Fibroblast of skin of back (primary cell): ENCODE measurements around the gene SLC17A9.

Experiments used
- DNase-seq: peaks from one replicate; pipeline ENCODE4 v3.0.0-alpha.2; 2013

The SLC17A9 gene

GRCh38 chr20:62968378-62969178 is 16.1 kb downstream of the SLC17A9 start:
- DNase-seq, result no peak

- DNase-seq, result no peak
Measured at GRCh38 chr20:62969179-62969760, 16.8 kb downstream of the SLC17A9 start.

DNA sequence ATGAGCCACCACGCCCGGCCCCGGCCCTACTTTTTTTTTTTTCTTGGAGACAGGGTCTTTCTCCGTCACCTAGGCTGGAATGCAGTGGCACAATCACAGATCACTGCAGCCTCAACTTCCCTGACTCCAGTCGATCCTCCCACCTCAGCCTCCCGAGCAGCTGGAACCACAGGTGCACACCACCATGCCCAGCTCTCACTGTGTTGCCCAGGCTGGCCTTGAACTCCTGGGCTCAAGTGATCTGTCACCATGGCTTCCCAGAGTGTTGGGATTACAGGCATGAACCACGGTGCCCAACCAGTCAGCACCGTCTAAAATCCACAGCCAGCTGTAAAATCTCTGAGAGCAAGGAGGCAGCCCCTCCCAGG is 17.4 kb downstream of the SLC17A9 start:
- no peak for DNase-seq

GRCh38 chr20:62970307-62971210 is 18.1 kb downstream of the SLC17A9 start:
- no peak for DNase-seq

- DNase-seq, result no peak
Measured at GRCh38 chr20:62971211-62971949, 18.9 kb downstream of the SLC17A9 start.

GRCh38 chr20:62971950-62972844 is 19.7 kb downstream of the SLC17A9 start:
- DNase-seq, result peak; percentile 72

DNA sequence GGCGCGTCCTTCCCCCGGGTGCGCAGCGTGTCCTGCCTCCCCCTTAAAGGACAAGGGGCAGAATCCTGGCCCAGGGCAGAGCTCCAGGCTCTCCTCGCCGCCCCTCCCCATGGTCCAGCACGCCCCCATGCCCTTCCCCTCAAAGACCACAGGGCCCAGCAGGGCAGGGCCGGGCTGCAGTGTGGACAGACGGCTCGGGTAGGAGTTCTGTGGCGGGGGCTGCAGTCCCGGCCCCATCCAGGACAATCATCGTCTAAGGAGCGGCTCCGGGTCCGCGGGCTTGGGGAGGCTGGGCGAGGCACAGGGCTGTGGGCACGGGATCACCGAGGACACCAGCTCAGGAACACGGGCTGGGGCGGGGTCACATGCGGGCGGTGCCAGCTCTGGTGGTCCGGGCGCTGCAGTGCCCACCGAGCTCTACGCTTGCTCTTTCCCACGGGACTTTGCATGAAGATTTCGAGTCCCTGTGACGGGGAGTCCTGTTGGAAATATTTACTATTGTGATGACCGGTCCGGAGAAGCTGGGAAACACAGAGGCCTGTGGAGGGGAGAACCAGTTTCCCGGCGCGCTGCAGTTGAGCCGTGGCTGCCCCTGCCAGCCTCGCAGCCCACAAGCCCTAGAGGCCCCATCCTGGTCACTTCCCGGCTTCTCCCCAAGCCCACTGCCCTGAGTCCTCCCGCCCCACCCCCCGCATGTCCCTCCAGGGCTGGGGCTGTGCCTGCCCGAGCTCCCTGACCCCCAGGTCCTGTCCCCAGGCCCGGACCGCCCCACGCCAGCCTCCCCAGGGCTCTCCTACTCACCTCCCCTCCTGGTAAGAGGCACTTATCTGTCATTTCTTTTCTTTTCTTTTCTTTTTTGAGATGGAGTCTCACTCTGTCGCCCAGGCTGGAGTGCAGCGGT is 20.6 kb downstream of the SLC17A9 start:
- DNase-seq, result no peak

DNA sequence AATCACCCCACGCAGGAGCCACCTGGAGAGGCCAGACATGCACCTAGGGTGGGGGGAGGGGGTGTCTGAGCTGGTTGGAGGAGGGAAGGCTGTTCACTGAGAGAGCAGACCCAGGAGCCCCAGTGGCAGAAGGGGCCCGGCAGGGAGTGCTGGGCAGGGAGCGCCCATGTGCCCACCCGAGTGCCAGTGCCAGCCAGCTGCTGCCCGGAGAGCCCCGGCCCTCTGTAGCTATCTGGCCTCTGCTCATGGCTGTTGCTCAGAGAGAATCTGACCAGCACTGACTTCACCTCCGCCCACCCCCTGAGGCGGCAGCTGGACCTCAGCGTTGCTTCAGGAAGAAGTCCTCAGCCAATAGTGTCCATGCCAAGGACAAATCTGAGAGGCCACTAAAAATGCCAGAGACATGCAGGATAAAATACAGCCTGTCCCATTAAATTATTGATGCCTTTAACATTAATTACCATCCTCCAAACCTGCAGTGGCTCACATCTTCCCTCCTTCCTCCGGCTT is 22.8 kb downstream of the SLC17A9 start:
- DNase-seq, result no peak

GRCh38 chr20:62975812-62976508 is 23.5 kb downstream of the SLC17A9 start:
- no peak for DNase-seq

DNA sequence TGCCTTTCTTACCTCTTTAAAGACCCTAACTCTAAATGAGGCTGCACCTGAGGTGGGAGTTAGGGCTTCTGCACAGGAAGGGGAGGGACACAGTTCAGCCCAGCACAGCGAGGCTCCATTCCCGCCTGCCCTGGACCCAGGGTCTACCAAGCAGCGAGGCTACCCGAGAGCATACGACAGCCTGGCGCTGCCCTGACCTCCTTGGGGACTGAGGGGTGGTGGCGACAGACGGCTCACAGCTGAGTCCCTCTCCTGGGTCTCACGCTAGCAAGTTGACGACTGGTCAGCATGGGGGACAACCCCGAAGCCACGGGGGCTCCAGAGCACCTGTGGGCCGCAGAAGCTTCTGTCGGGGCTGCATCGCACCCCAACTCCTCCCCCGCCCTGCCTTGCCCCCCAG is 24.4 kb downstream of the SLC17A9 start:
- no peak for DNase-seq

GRCh38 chr20:62977613-62978560 is 25.4 kb downstream of the SLC17A9 start:
- no peak for DNase-seq

- DNase-seq, result no peak
Measured at GRCh38 chr20:62978561-62978943, 26.0 kb downstream of the SLC17A9 start.

DNA sequence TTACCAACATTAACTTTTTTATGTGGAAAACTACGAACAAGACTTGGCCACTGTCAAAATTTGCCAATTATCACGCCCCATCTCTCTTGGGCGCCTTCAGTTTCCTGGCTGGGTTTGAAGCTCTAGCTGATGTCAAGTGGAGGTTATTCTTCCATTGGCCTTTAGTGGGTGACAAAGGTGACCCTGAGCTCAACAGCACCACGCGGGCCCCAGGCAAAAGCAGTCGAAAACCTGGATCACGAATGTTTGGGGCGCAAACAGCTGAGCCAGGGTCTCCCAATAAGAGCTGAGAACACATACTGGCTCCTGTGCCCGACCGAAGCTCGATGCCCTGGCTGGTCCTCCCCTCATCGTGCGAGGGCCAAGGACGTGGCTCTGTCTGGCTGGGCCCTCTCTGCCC is 26.8 kb downstream of the SLC17A9 start:
- DNase-seq, result no peak

DNA sequence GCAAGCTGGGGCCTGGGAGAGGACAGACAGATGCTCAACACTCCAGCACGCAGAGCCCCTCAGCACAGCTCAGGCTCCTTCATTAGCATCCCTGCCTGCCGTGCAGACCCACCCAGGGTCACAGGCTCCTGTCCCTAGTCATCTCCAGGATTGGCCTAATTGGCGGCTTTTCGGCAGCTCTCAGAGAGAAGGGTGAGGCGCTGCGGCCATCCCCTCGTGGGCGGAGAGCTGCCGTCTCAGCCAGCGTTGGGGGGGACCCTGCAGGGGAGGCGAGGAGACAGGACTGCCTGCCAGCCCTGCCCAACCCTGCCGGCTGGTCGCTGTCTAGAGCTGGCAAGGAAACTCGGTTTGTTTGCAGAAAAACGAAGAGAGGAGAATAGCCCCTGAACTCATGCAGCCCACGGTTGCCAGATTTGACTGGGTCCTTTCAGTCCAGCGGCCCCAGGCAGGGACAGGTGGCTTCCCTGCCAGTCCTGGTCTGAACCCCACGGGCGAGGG is 27.4 kb downstream of the SLC17A9 start:
- DNase-seq, result no peak

- DNase-seq, result no peak
Measured at GRCh38 chr20:62980380-62980960, 28.0 kb downstream of the SLC17A9 start.

DNA sequence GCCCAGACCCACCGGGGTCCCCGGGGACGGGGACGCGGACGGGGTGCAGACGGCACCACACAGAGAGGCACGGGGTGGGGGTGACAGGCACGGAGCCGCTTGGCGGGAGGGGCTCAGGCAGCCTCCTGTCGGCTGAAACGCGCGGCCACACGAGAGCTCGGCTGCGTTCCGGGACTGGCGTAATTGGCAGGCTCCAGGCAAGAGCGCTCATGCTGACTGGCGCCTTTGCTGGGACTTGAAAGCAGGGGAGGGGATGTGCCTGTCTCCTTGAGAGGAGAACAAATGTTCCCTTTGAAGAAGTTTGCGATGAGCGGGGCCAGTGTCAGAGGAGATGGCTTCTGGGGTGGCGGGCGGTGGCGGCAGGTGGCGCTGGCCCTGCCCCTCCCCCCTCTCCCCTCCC is 28.5 kb downstream of the SLC17A9 start:
- no peak for DNase-seq

GRCh38 chr20:62982124-62983075 is 29.9 kb downstream of the SLC17A9 start:
- DNase-seq, result no peak
